Midbrain (tissue), 1 donor: ENCODE results near the gene CENPP.

Experiments
- DNase-seq: peaks from one replicate; lab custom pipeline; 2025; lab: John Stamatoyannopoulos, UW

Gene CENPP

GRCh38 chr9:92424340-92424739, 98.6 kb downstream of the CENPP start, which contains the start of gene OMD:
TSS of gene OMD (minus strand) at chr9:92424471. CDS start at chr9:92417558, 6,913 bp downstream.
- no peak for DNase-seq

- DNase-seq, result no peak
These were observed 99.7 kb downstream of the CENPP start for GRCh38 chr9:92425474-92425873.

GRCh38 chr9:92426501-92427145, 100.9 kb downstream of the CENPP start:
- DNase-seq, result no peak

GRCh38 chr9:92429836-92430235, 104.1 kb downstream of the CENPP start:
- no peak for DNase-seq

GRCh38 chr9:92432350-92432749, 106.6 kb downstream of the CENPP start:
- peak; percentile 29 for DNase-seq

- no peak for DNase-seq
These were observed 107.3 kb downstream of the CENPP start for GRCh38 chr9:92432972-92433548.

- DNase-seq, result no peak
These were observed 109.5 kb downstream of the CENPP start for GRCh38 chr9:92435263-92435662.

- DNase-seq, result no peak
These were observed 113.3 kb downstream of the CENPP start for GRCh38 chr9:92438900-92439526.

GRCh38 chr9:92439921-92440750, 114.4 kb downstream of the CENPP start:
- no peak for DNase-seq

- DNase-seq, result no peak
These were observed 114.9 kb downstream of the CENPP start for GRCh38 chr9:92440751-92441046.

- no peak for DNase-seq
These were observed 119.1 kb downstream of the CENPP start for GRCh38 chr9:92444841-92445240.

GRCh38 chr9:92446536-92446935, 120.8 kb downstream of the CENPP start:
- no peak for DNase-seq

- DNase-seq, result no peak
These were observed 129.5 kb downstream of the CENPP start for GRCh38 chr9:92455217-92455616.

GRCh38 chr9:92457576-92457975, 131.8 kb downstream of the CENPP start:
- no peak for DNase-seq

- no peak for DNase-seq
These were observed 137.6 kb downstream of the CENPP start for GRCh38 chr9:92463387-92463786.

- DNase-seq, result no peak
These were observed 138.2 kb downstream of the CENPP start for GRCh38 chr9:92463984-92464383.

- no peak for DNase-seq
These were observed 141.3 kb downstream of the CENPP start for GRCh38 chr9:92467041-92467440.

- DNase-seq, result no peak
These were observed 141.8 kb downstream of the CENPP start for GRCh38 chr9:92467511-92467910.

GRCh38 chr9:92468206-92468605, 142.5 kb downstream of the CENPP start:
- peak; percentile 20 for DNase-seq

GRCh38 chr9:92474587-92474986, 148.8 kb downstream of the CENPP start:
- DNase-seq, result no peak

- DNase-seq, result no peak
These were observed 151.2 kb downstream of the CENPP start for GRCh38 chr9:92476962-92477361.

GRCh38 chr9:92478783-92479182, 153.0 kb downstream of the CENPP start:
- DNase-seq, result no peak

GRCh38 chr9:92479346-92479745, 153.6 kb downstream of the CENPP start:
- no peak for DNase-seq
